CD4-positive, alpha-beta T cell treated with Interleukin-21 for 1 hour (primary cell): ENCODE measurements around the gene AHNAK.
"Not testable (repeated sequence)": the region's sequence is repeated elsewhere in the genome, so short reads cannot be mapped to it uniquely, and the experiment has no call there.

ENCODE experiments used
- DNase-seq: peaks from one replicate; pipeline ENCODE4 v3.0.0-alpha.2; 2020

The AHNAK gene

GRCh38 chr11:62452839-62453468 is 93.7 kb downstream of the AHNAK start:
- DNase-seq: no peak

- DNase-seq: no peak
Observed at GRCh38 chr11:62452261-62452660, 94.3 kb downstream of the AHNAK start.

GRCh38 chr11:62451241-62451621 is 95.4 kb downstream of the AHNAK start:
- DNase-seq: no peak

GRCh38 chr11:62450543-62451240 is 95.9 kb downstream of the AHNAK start:
- DNase-seq: no peak

- not testable (repeated sequence) for DNase-seq
Observed at GRCh38 chr11:62449912-62450311, 96.7 kb downstream of the AHNAK start.

GRCh38 chr11:62449451-62449851 is 97.2 kb downstream of the AHNAK start:
- no peak for DNase-seq

- DNase-seq: no peak
Observed at GRCh38 chr11:62446091-62446490, 100.5 kb downstream of the AHNAK start.

GRCh38 chr11:62445314-62445740 is 101.3 kb downstream of the AHNAK start:
- DNase-seq: no peak

- no peak for DNase-seq
Observed at GRCh38 chr11:62444835-62445234, 101.8 kb downstream of the AHNAK start.

- no peak for DNase-seq
Observed at GRCh38 chr11:62444236-62444833, 102.3 kb downstream of the AHNAK start.

GRCh38 chr11:62443390-62444235 is 103.0 kb downstream of the AHNAK start:
- no peak for DNase-seq

- DNase-seq: no peak
Observed at GRCh38 chr11:62439785-62440602, 106.6 kb downstream of the AHNAK start.

GRCh38 chr11:62438641-62439040 is 108.0 kb downstream of the AHNAK start:
- DNase-seq: no peak

GRCh38 chr11:62437616-62438015 is 109.0 kb downstream of the AHNAK start:
- no peak for DNase-seq

GRCh38 chr11:62435846-62436660 is 110.6 kb downstream of the AHNAK start:
- no peak for DNase-seq

GRCh38 chr11:62433904-62434276 is 112.7 kb downstream of the AHNAK start:
- DNase-seq: no peak

GRCh38 chr11:62433141-62433903 is 113.3 kb downstream of the AHNAK start:
- no peak for DNase-seq

GRCh38 chr11:62432695-62433094 is 113.9 kb downstream of the AHNAK start:
- DNase-seq: no peak

- no peak for DNase-seq
Observed at GRCh38 chr11:62431171-62431901, 115.3 kb downstream of the AHNAK start.

GRCh38 chr11:62430425-62430824 is 116.2 kb downstream of the AHNAK start:
- no peak for DNase-seq
